ENCODE measurements around the gene CYB561.

The CYB561 gene

GRCh38 chr17:63440127-63440769, 5.9 kb downstream of the CYB561 start:
- H3K36me3 ChIP-seq = no peaks in the 10 kb centered on the region
- DNase-seq = no peak
- H3K4me3 ChIP-seq = no peak overlapping the region
- intact Hi-C loops (cut with DNase I; ENCODE audit: low total_unique reads) = no loop called here
- peaks cover 0 to 34% (median 9%) of the 10 kb centered on the region in 4 donors for H3K4me1 ChIP-seq
- no peaks in the 10 kb centered on the region for H3K9me3 ChIP-seq
- no peak for TF ChIP-seq CTCF (IDR thresholded peaks at IDR 0.05)
- no peak overlapping the region for H3K27ac ChIP-seq
- peaks cover 0 to 33% of the 10 kb centered on the region in 2 donors for H3K27me3 ChIP-seq

GRCh38 chr17:63439687-63440086, 6.4 kb downstream of the CYB561 start:
- no peaks in the 10 kb centered on the region for H3K9me3 ChIP-seq
- H3K36me3 ChIP-seq = no peaks in the 10 kb centered on the region
- DNase-seq = no peak
- peaks cover 0 to 35% (median 13%) of the 10 kb centered on the region in 4 donors for H3K4me1 ChIP-seq
- no peak overlapping the region for H3K4me3 ChIP-seq
- TF ChIP-seq CTCF (IDR thresholded peaks at IDR 0.05) = no peak
- H3K27ac ChIP-seq = no peak overlapping the region
- H3K27me3 ChIP-seq = peaks cover 0 to 33% of the 10 kb centered on the region in 2 donors
- intact Hi-C loops (cut with DNase I; ENCODE audit: low total_unique reads) = no loop called here

GRCh38 chr17:63438092-63439051, 7.7 kb downstream of the CYB561 start:
- H3K4me1 ChIP-seq = peaks cover 0 to 48% (median 25%) of the 10 kb centered on the region in 4 donors
- no peak overlapping the region for H3K27ac ChIP-seq
- DNase-seq = no peak
- TF ChIP-seq CTCF (IDR thresholded peaks at IDR 0.05) = no peak
- peaks cover 0 to 33% of the 10 kb centered on the region in 2 donors for H3K27me3 ChIP-seq
- intact Hi-C loops (cut with DNase I; ENCODE audit: low total_unique reads) = no loop called here
- no peak overlapping the region for H3K4me3 ChIP-seq
- H3K36me3 ChIP-seq = no peaks in the 10 kb centered on the region
- no peaks in the 10 kb centered on the region for H3K9me3 ChIP-seq

- no peak for DNase-seq
- intact Hi-C loops (cut with DNase I; ENCODE audit: low total_unique reads) = no loop called here
- TF ChIP-seq CTCF (IDR thresholded peaks at IDR 0.05) = no peak
- Histone ChIP-seq H3K4me1 (peaks cover 0 to 52% (median 27%) of the 10 kb centered on the region in 4 donors), H3K9me3 (no peaks in the 10 kb centered on the region), H3K27ac (no peak overlapping the region), H3K4me3 (no peak overlapping the region), H3K36me3 (no peaks in the 10 kb centered on the region), H3K27me3 (peaks cover 0 to 33% of the 10 kb centered on the region in 2 donors)
Observed at GRCh38 chr17:63437287-63438091, 8.6 kb downstream of the CYB561 start.

GRCh38 chr17:63436523-63437110, 9.5 kb downstream of the CYB561 start:
- Histone ChIP-seq H3K4me3 (no peak overlapping the region), H3K4me1 (peaks cover 0 to 52% (median 27%) of the 10 kb centered on the region in 4 donors), H3K9me3 (no peaks in the 10 kb centered on the region), H3K27me3 (peaks cover 0 to 33% of the 10 kb centered on the region in 2 donors), H3K27ac (no peak overlapping the region), H3K36me3 (no peaks in the 10 kb centered on the region)
- intact Hi-C loops (cut with DNase I; ENCODE audit: low total_unique reads) = no loop called here
- no peak for TF ChIP-seq CTCF (IDR thresholded peaks at IDR 0.05)
- DNase-seq = no peak

All from tibial artery (tissue), 4 donors.